DMS53 (cell line): ENCODE results near the gene ANKS1B.
"Not testable (repeated sequence)": the region's sequence is repeated elsewhere in the genome, so short reads cannot be mapped to it uniquely, and the experiment has no call there.

Experiments
- DNase-seq: peaks from one replicate; lab custom pipeline; 2025; lab: John Stamatoyannopoulos, UW

The ANKS1B gene

DNA sequence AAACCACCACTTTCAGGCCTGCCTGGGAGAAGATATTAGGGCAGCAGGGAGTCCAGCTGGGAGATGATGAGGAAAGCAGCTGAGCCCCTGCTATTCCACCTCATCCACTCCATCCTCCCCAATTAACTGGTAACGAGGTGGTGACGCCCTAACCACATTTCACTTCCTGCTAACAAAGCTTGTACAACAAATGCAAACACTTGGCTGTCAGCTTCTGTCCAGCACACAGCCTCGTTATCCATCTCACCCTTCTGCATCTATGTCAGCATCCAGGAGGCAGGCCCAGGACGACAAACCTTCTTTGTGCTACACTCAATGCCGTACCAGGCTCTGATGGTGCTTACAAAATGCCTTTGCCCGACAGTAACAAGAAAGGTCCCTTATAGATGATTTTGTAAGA is 1114.2 kb downstream of the ANKS1B start:
- DNase-seq = peak; percentile 72

DNA sequence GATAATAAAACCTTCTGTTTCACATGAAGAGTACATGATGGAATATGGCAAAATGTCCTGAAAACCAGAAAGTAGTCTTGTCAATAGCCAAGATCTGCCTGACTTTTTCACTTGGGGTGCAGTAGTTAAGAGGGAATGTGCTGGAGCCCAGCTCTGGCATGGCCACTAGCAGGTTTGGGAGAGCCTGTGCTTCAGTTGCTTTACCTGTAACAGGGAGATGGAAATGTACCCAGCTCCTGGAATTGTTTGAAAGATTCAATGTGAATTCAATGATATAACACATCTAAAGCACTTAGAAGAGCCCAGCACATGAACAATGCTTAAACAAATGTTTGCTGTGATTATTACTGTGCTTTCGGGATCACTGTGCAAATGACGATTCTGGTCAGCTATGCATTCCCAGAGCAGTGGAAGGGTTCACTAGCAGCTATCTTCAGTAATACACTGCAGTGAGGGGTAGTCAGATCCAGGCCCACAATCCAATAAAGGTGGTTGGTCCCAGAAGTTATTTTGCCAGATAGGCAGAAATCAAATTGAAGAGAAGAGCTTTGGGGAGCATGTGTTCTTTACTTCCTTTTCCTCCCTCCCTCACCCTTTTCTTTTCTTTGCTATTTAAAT is 1114.7 kb downstream of the ANKS1B start:
- peak; percentile 42 for DNase-seq

DNA sequence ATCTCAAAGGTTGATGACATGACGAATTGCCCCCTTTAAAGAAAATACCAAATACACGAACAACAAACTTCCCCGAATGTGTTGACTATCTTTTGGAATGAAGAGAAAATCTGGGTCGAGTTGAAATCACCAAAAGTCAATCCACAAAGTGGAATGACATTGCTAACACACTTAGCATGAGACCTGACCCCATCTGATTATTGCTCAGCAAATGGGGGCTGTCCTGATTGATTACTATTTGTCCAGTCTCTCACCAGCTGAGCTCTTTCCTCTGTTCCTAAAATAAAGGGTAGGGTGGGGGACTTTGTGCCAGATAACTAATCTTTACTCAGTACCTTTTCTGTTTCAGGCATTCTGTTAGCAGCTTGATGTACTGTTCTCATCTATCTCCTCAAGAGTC is 1116.2 kb downstream of the ANKS1B start:
- DNase-seq = no peak

DNA sequence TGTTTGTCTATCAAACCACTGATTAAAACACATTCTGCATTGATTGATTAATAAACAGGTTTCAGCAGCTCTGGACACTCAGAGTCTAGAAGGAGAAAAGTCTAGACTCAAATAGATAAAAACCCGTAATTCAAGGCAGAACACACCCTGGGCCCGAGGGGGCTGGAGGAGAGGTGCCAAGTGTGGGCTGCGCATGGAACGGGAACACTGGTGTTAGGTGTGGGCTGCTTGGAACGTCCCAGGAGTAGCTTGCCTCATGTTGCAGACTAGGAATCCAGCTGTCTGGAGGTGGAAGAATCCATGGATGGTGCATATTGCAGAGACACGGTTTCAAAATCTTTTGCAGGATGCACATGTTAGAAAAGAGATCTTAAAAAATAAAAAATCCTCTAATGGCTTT is 1116.7 kb downstream of the ANKS1B start:
- DNase-seq = no peak

DNA sequence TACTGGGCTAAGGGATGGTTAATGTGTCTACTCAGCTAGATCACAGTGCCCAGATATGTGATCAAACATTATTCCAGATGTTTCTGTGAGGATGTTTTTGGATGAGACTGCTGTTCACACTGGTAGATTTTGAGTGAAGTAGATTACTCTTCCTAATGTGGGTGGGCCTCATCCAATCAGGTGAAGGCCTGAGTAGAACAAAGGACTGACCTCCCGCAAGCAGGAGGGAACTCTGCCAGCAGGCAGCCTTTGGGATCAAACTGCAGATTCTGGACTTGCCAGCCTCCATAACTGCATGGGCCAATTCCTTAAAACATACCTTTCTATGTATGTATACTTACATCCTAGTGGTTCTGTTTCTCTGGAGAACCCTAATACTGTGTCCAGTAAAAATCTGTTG is 1120.4 kb downstream of the ANKS1B start:
- no peak for DNase-seq

DNA sequence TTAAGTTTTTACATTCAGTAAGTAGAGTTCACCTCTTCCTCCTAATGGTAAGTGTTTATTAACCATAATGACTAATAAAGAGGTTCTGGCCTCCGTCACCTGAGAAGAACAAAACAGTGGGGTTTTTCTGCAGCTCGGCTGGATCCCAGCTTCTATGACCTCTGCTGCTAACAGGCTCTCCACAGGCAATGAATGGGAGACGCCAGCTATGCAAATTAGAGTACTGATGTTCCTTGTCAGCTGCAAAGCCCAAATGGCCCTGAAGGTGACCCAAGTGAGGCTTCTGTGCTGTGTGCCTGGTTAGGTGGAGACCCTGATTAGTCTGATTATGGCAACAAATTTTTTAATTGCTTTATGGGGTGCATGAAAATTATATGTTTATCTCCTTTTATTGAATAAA is 1121.6 kb downstream of the ANKS1B start:
- DNase-seq = no peak

DNA sequence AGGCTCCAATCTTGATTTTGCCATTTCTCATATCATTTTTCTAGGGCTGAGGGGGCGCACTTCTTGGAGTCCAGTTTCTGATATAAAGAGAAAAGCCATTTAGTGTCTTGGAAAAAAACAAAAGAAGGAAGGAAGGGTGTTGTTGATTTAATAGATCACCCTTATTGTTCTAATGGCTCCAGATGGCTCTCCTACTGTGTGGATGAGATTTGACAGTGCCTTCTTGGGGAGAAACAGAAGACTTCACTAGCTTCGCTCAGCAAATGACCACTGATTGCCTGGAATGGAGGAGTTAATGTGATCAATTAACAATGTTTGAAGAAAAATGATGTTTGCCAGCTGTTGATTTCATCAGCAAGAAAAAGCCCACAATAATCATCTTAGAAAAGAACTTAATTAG is 1123.5 kb downstream of the ANKS1B start:
- no peak for DNase-seq

DNA sequence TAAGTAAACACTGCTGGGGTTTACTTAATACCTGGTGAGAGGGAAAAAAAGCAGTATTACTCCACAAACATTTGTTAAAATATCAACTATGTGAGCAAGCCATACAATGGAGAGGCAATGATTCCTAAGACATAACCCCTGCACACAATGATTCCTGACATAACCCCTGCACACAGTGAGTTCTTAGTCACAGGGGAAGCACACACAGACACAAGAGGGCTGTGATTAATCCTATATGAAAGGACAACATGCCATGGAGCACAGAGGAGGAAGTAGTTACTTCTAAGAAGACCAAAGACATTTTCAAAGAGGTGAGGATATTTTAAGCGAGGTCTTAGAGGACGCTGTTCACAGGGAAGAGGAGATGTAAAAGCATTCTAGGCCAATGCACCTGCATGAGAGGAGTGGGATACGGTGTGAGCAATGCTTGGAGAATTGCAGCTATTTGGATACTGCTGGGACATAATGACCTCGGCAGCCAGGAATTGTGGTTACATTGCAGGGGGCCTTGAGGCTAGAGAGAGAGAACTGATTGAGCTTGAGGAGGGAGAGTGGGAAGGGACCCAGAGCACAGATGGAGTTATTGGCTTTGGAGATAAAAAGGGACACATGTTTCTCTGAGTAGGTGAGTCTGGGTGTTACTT is 1127.7 kb downstream of the ANKS1B start:
- peak; percentile 71 for DNase-seq

DNA sequence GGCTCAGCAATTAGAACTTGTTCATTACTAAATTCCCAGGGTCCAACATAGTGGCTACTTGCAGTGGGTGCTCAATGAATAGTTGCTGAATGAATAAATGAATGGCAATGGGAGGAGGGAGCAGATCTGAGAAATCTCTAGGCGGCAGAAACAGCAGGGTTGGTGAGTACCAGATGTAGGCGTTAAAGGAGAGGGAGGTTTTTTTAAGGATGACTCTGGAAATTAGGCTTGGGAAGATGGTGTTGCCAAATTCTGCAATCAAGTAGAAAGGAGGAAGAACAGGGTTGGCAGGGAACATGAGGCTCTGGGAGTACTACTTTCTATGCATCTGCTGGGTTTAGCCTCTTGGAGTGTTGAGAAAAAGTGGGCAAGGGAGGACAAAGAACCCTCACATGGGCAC is 1132.6 kb downstream of the ANKS1B start:
- no peak for DNase-seq

DNA sequence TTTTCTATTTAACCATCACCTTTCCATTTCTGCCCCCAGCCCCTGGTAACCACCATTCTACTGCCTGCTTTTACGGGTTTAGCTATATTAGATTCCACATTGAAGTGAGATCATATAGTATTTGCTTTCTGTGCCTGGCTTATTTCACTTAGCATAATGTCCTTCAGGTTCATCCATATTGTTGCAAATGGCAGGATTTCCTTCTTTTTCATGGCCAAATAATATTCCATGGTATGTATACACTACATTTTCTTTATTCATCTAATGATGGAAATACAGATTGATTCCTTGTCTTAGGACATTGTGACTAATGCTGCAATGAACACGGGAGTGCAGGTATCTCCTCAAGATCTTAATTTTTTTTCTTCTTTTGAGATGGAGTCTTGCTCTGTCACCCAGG is 1137.5 kb downstream of the ANKS1B start:
- DNase-seq = no peak

DNA sequence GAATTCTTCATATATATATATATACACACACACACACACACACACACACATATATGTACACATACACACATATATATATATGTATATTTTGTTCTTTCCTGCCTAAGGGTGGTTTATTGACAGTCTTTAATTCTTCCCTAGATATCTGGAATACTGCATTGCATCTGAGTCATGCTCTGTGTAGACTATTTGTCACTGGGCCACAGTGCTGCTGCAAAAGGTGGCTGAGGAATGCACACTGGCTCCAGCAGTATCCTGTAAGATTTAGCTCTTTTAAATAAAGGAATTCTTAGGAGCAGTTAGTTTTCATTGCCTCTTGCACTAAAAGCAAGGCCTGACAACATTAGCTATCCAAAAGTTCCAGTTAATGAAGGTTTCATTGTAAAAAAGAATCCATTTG is 1138.8 kb downstream of the ANKS1B start:
- DNase-seq = no peak

DNA sequence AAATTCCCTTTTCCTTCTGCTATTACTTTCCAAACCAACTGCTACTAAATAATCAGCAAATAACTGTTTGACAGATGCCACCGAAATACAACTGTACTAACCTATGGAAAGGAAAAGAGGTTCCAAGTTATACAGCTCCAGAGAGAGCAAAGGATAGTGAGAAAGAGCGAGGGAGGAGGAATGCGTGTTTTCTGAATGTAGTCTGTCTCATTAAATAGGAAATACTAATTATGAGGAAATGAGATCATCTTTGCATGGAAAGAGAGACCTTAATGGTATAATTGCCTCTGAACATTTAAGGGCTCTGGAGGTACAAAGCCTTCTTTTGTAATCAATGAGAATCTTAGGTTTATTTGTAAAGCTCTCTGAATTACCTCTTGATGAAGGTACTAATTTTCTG is 1144.4 kb downstream of the ANKS1B start:
- DNase-seq = no peak

DNA sequence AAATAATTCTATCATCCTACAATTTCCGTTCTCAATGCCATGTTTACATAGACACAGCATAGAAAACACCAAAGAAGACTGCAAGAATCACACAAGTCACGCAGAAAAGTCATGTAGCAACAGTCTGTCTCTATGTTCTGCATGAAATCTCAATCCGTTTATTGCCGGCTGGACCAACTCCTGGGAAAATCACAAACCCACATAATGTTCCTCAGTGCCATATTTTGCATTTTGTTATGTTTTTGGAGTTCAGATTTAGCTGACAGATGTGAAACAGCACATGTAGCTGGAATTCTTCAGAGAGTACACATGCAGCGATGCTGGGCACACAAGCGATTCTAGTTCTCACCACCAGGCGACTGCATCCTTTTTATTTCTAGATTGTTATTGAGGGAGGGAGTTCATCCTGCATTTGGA is 1146.5 kb downstream of the ANKS1B start:
- DNase-seq = no peak

DNA sequence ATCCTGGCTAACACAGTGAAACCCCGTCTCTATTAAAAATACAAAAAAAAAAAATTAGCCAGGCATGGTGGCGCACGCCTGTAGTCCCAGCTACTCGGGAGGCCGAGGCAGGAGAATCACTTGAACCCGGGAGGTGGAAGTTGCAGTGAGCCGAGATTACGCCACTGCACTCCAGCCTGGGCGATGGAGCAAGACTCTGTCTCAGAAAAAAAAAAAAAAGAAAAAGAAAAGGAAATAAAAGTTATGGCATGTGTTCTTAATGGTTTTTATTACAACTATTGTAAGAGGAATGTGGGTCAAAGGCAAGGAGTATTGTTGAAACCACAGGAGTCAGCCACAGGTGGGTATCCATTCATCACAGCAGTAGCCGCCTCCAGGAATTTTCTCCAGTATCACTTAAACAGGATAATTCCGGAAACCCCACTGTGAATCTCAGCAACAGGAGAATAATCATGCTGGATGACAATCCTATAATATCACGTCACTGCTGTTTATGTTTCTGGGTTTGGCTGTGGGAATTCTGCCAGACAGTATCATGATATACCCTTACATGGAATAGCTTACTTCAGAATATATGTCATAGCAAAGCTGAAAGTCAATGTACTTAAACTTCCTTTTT is 1147.5 kb downstream of the ANKS1B start:
- DNase-seq = not testable (repeated sequence)

DNA sequence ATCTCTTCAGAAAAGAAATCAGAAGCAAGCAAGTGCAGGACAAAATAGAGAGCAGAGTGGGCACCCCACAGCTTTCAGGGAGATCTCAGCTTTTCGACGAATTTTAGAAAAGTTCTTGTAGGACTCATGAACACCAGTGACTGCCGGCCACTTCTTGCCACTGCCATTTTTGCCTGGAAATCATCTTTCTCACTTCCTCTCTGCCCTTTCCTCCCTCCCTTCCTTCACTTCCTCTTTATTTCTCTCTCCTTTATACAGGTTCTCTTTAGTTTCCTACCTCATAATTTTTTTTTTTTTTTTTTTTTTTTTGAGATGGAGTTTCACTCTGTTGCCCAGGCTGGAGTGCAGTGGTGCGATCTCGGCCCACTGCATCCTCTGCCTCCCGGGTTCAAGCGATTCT is 1154.1 kb downstream of the ANKS1B start:
- DNase-seq = no peak

DNA sequence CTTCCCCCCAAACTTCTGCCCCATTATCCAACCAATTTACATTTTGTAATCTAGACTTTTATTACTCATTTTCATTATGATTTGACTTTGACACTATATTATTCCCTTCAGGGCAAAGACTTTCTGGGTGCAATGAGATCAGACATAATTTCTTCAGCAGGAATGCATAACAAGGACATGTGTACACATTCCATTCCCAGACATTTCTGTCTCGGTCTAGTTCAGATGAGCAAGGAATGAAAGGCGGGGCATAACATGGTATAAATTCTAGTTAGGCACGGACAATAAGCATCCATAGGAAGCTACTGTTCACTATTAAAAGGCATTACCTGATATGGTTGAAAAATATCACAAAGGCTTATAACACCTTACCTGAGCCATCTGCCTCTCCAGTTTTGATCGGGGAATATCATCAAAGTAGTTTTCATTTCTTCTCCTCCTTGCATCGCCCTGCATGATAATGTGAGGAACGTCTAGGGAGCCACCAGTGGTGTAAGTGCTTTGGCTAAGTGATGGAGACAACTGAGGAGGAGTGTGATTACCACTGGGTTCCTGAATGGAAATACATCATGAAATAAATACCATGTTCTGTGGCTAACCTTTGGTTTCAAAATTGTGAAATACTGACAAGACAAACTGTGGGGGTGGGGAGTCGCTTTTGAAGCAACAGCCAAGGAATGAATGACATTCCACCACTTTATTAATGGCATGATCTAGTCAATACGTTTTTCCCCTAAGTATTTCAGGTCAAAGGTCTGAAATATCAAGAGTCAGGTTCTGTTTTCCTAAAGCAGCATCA is 1155.7 kb downstream of the ANKS1B start:
- DNase-seq = no peak

DNA sequence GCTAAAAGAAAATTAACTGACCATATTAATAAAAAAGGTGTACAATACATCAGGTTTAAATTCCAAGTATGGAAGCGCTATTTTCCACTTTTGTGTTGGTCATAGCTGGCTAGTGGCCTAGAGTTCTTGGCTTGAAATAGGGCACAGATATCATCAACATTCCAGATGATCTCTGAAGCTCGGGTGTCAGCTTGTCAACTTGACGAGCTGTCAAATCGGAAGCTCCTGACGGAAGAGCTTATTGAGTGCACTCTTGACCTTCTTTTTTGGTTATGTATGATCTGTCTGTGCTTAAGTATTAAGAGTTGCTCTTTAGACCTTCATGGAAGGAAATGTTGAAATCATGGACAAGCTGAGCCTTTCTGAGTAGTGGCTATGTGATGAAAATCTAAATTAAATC is 1161.7 kb downstream of the ANKS1B start:
- DNase-seq = peak; percentile 50

DNA sequence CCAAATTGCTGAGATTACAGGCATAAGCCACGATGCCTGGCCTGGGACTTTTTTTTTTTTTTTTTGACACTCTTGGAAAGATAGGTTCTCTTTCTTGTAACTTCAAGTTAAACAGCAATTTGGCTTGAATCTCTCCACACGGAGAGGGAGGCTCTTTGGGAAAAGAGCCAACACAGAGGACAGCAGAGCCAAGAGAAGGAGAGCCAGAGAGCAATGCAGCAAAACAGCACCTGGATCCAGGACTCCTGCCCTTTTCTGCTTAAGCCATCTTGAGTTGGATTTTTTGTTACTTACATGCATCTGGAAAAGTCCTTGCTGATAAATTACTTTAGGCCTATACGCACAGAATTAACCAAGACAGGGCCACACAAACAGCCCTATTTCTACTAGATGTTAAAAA is 1162.9 kb downstream of the ANKS1B start:
- DNase-seq = no peak

DNA sequence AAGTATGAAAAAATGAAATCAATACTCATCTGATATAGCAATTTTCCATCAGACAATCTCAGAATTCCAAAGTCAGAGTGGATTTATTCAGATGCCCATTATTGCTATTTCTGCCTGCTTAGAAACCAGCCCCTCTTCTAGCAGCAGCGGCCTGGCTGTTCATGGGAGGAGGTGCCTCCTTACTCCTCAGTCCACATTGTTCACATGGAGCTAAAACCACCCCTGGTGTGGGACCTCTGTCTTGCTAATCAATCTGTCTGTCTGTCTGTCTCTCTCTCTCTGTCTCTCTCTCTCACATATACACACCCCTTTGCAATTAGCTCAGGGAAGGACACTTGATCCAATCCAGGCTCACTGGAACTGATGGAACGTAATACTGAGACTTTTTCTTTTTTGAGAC is 1163.5 kb downstream of the ANKS1B start:
- no peak for DNase-seq

DNA sequence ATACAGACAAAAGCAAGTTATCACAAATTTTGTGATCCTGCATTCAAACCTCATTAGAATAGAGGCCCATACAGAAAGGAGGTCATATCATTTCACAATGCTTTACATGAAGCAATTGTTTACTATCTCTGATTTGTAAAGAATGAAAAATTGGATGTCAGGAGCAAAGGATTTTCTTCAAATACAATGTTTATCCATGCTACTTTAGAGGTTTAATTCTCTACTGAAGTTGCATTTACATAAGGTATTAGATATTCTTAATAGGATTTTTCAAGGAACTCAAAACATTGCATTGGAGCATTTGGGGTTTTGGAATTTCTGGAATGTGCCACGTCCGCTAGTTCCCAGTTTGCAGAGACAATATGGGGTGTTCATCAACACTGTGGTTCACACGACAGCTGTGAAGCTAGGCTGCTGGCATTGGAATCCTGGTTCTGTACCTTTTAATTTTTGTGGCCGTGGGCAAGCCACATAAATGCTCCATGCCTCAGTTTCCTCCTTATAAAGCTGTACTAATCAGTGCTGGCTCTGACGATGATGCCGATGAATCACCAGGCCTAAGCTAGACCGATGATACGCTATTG is 1164.8 kb downstream of the ANKS1B start:
- DNase-seq = no peak

DNA sequence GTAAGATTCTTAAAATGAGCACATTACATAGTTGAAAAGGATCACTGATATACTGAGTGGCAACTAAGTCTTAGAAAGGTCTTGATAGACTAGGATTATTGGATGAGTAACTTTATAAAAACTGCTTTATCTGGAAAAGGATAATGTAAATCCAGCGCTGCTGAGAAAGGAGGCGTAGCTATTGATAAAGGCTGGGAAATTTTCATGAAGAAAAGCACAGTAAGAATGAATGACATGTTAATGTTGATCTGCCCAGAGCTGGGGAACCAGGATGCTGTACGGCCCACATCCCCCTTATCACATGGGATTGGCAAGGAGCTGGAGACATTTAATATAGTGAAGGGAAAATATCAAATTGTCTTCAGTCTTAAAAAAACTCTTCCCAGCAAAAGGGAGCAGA is 1165.7 kb downstream of the ANKS1B start:
- no peak for DNase-seq

DNA sequence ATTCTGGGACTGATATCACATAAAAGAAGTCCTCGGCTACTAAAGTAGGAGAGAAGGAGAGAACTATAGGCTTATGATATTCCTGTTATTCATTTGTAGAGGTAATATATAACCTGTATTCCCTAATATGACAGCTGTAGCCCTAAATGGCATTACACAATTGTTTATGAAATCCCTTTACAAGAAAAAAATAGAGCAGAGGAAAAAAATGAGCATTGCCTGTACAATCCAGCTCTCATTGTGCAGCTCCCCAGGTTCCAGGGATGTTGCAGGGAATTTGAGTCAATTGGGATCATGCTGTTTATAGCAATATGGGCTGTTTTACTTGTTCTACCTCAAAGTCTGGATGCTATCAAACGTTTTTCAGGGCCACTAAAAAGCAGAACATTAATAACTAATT is 1166.5 kb downstream of the ANKS1B start:
- no peak for DNase-seq

DNA sequence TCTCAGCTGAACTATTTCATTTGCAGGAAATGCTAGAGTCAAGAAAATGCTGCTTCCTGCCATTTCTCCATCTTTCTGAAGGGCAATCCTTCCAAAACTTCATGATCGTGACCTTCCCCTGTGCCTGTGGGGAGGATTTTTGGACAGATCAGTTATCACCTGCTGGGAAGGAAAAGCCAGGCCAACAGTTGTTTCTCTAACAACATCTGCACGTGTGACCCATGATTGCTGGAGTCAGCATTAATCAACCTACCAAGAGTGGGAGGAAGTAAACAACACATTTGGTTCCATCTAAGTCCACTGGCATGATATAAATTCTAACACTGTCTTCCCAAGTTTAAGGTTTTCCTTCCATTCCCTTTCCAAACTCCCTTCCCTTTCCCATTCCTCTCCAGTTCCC is 1167.0 kb downstream of the ANKS1B start:
- DNase-seq = no peak
